ENCODE results near the gene GRM4. TPM values are rescaled to one million over a fixed set of nuclear protein-coding genes. Genes with fewer than 3 reads are reported as not detected.
A peak's percentile ranks its signal among the peaks of the same experiment; 100 is the strongest.

GRM4 gene
- total RNA-seq, 1 donor from 2014 or later, result not detected

GRCh38 chr6:34056305-34057108, 89.4 kb downstream of the GRM4 start:
- TF ChIP-seq, protein P1, sequence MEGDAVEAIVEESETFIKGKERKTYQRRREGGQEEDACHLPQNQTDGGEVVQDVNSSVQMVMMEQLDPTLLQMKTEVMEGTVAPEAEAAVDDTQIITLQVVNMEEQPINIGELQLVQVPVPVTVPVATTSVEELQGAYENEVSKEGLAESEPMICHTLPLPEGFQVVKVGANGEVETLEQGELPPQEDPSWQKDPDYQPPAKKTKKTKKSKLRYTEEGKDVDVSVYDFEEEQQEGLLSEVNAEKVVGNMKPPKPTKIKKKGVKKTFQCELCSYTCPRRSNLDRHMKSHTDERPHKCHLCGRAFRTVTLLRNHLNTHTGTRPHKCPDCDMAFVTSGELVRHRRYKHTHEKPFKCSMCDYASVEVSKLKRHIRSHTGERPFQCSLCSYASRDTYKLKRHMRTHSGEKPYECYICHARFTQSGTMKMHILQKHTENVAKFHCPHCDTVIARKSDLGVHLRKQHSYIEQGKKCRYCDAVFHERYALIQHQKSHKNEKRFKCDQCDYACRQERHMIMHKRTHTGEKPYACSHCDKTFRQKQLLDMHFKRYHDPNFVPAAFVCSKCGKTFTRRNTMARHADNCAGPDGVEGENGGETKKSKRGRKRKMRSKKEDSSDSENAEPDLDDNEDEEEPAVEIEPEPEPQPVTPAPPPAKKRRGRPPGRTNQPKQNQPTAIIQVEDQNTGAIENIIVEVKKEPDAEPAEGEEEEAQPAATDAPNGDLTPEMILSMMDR (IDR thresholded peaks at IDR 0.05; ENCODE audit: insufficient read depth, low read length, severe bottlenecking), result no peak
- peak; percentile 64 for DNase-seq (ENCODE audit: low read depth)

GRCh38 chr6:34055223-34055933, 90.5 kb downstream of the GRM4 start:
- Histone ChIP-seq H3K36me3 (ENCODE audit: control insufficient read depth, insufficient read depth, low read length) (no peaks in the 10 kb centered on the region), H3K27me3 (ENCODE audit: control insufficient read depth, insufficient read depth, low read length) (no peaks in the 10 kb centered on the region), H3K4me3 (ENCODE audit: low read depth, low read length) (no peak overlapping the region)
- FAIRE-seq (no peak), DNase-seq (ENCODE audit: low read depth) (peak; percentile 42)
- TF ChIP-seq, protein P1 (IDR thresholded peaks at IDR 0.05; ENCODE audit: insufficient read depth, low read length, severe bottlenecking), result peak; percentile 88

More at GRCh38 chr6:34056305-34057108, 89.4 kb downstream of the GRM4 start:
- FAIRE-seq, result no peak
- Histone ChIP-seq H3K36me3 (ENCODE audit: control insufficient read depth, insufficient read depth, low read length) (no peaks in the 10 kb centered on the region), H3K4me3 (ENCODE audit: low read depth, low read length) (no peak overlapping the region), H3K27me3 (ENCODE audit: control insufficient read depth, insufficient read depth, low read length) (peaks cover 2% of the 10 kb centered on the region)

- Histone ChIP-seq H3K4me3 (ENCODE audit: low read depth, low read length) (no peak overlapping the region), H3K27me3 (ENCODE audit: control insufficient read depth, insufficient read depth, low read length) (no peaks in the 10 kb centered on the region), H3K36me3 (ENCODE audit: control insufficient read depth, insufficient read depth, low read length) (no peaks in the 10 kb centered on the region)
- FAIRE-seq (no peak), DNase-seq (ENCODE audit: low read depth) (peak; percentile 55)
- TF ChIP-seq, protein P1 (IDR thresholded peaks at IDR 0.05; ENCODE audit: insufficient read depth, low read length, severe bottlenecking), result no peak
Observed at GRCh38 chr6:34053721-34054120, 92.2 kb downstream of the GRM4 start.

GRCh38 chr6:34052918-34053608, 92.8 kb downstream of the GRM4 start:
- DNase-seq (ENCODE audit: low read depth) (no peak), FAIRE-seq (peak; percentile 97)
- TF ChIP-seq, protein P1 (IDR thresholded peaks at IDR 0.05; ENCODE audit: insufficient read depth, low read length, severe bottlenecking), result no peak
- Histone ChIP-seq H3K27me3 (ENCODE audit: control insufficient read depth, insufficient read depth, low read length) (no peaks in the 10 kb centered on the region), H3K36me3 (ENCODE audit: control insufficient read depth, insufficient read depth, low read length) (no peaks in the 10 kb centered on the region), H3K4me3 (ENCODE audit: low read depth, low read length) (no peak overlapping the region)

DNA sequence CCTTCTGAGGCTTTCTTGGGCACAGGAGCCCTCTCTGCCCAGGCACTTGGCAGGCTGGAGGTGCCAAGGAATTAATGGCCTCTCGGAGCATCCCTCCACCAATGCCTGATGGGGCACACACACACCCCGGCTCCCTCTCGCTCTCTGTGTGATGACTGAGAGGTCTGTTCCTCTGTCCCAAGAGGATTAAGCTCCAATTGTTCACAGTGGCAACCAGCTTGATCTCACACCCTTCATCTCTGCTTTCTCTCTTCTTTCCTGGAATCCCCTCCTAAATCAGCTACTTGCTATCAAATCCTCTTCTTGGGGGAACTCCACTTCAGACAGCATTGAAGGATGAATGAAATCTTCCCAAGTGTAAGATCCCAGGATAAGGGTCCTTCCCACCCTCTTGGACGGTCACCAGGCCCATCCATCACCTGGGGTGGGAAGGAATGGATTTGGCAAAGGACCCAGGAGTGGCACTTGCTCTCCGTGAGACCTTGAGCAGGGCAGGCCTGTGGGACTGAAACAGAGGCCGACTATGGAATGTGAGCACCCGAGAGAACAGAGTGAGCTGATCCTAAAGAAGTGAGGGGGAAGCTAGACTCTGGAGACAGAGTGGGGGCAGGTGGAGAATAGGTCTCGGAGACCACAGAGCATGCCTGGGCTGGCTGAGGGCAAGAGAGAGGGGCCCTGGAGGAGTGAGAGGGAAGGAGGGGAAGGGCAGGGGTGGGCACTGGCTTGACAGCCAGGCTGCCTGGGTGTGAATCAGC, 93.6 kb downstream of the GRM4 start:
- DNase-seq (ENCODE audit: low read depth) (no peak), FAIRE-seq (no peak)
- Histone ChIP-seq H3K36me3 (ENCODE audit: control insufficient read depth, insufficient read depth, low read length) (no peaks in the 10 kb centered on the region), H3K27me3 (ENCODE audit: control insufficient read depth, insufficient read depth, low read length) (no peaks in the 10 kb centered on the region), H3K4me3 (ENCODE audit: low read depth, low read length) (no peak overlapping the region)
- TF ChIP-seq, protein P1 (IDR thresholded peaks at IDR 0.05; ENCODE audit: insufficient read depth, low read length, severe bottlenecking), result no peak
